Breast epithelium (tissue), 4 donors: Measurements from ENCODE around the gene FBL. TPM values are rescaled to one million over a fixed set of nuclear protein-coding genes. Genes with fewer than 3 reads are reported as not detected.

Experiments
- DNase-seq, 2 donors: peaks; one replicate each; pipeline ENCODE4 v3.0.0-alpha.2; 2019; ENCODE audit warnings: low spot score in 2 of 2
- H3K27ac ChIP-seq, 2 donors: fragments of 200-600 bp; sonication (generic) in 1 of 2; one replicate each; pipeline ENCODE4 v1.5.1; 2016 to 2019; ENCODE audit warnings: mild to moderate bottlenecking in 1 of 2
- H3K27me3 ChIP-seq, 2 donors: fragments of 200-600 bp; sonication (generic) in 1 of 2; one replicate each; pipeline versions ENCODE4 v1.5.1 to v1.6.0; 2017 to 2019; ENCODE audit warnings: control low read depth in 1 of 2, mild to moderate bottlenecking in 1 of 2
- H3K36me3 ChIP-seq: fragments of 200-600 bp; one replicate; pipeline ENCODE4 v1.5.1; 2019
- H3K4me1 ChIP-seq, 2 donors: fragments of 200-600 bp; sonication (generic); one replicate each; pipeline ENCODE4 v1.5.1; 2016 to 2019; ENCODE audit warnings: control low read depth in 1 of 2
- H3K4me3 ChIP-seq, 3 donors: fragments of 200-600 bp; sonication (generic); 1 replicate in 2 of 3; 2 replicates in 1 of 3; pipeline ENCODE4 v1.5.1; 2016 to 2019; ENCODE audit warnings: mild to moderate bottlenecking in 3 of 3, moderate library complexity in 2 of 3
- H3K9me3 ChIP-seq, 2 donors: fragments of 200-600 bp; sonication (generic) in 1 of 2; one replicate each; pipeline ENCODE4 v1.5.1; 2016 to 2019; ENCODE audit warnings: control low read depth in 1 of 2
- POLR2A ChIP-seq: fragments of 450-650 bp; IDR thresholded peaks from one replicate; pipeline ENCODE4 v1.6.1; 2016; ENCODE audit warnings: antibody characterized with exemption, mild to moderate bottlenecking, moderate library complexity
- POLR2AphosphoS5 ChIP-seq, 3 donors: sonication (generic); formaldehyde crosslinking; IDR thresholded peaks; one replicate each; pipeline ENCODE4 v1.6.1; 2017; ENCODE audit warnings: antibody characterized with exemption in 3 of 3
- intact Hi-C: fragments of 100-400 bp; cut with DNase I; formaldehyde crosslinking; loops from one replicate; pipeline ENCODE4 v1.15.1; 2023; ENCODE audit warnings: low total_unique reads
- total RNA-seq, 3 donors: library from RNA; depleted of rRNA; stranded (reverse); fragments of >200 nt; gene quantifications; one replicate each; pipeline ENCODE4 v1.1.0, GENCODE V29; 2016
- TF ChIP-seq, protein P1 (sequence below), 3 donors: fragments of 450-650 bp; IDR thresholded peaks; one replicate each; pipeline ENCODE4 v1.5.1; 2016 to 2017; ENCODE audit warnings: antibody characterized with exemption in 3 of 3, mild to moderate bottlenecking in 3 of 3, moderate library complexity in 3 of 3

Gene FBL
- total RNA-seq, 3 donors from 2014 or later: 111 to 217 (median 145) TPM

DNA sequence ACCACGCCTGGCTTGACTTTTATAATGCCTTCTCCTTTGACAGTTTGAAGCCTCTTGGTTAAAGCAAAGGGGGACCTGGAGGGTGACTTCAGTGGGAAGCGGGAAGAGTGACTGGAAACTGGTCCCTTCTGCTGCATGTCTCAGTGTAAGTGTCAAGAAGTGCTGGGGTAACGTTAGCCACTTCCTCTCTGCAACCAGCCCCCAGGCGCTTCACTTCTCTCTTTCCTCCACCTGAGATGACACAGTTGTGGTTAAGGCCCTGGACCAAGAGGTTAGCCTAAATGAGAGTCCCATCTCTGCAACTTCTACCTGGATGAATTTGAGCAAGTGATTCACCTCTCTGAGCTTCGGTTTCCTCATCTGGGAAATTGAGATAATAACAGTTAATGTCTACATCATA lies 51.2 kb downstream of the FBL start:
- Histone ChIP-seq H3K4me1 (no peaks in the 10 kb centered on the region), H3K9me3 (no peaks in the 10 kb centered on the region), H3K4me3 (no peak overlapping the region), H3K27ac (no peak overlapping the region), H3K27me3 (peaks cover 0 to 4% of the 10 kb centered on the region in 2 donors), H3K36me3 (no peaks in the 10 kb centered on the region)
- DNase-seq: no peak
- intact Hi-C loops: no loop called here
- TF ChIP-seq POLR2AphosphoS5 (IDR thresholded peaks at IDR 0.05): no peak

DNA sequence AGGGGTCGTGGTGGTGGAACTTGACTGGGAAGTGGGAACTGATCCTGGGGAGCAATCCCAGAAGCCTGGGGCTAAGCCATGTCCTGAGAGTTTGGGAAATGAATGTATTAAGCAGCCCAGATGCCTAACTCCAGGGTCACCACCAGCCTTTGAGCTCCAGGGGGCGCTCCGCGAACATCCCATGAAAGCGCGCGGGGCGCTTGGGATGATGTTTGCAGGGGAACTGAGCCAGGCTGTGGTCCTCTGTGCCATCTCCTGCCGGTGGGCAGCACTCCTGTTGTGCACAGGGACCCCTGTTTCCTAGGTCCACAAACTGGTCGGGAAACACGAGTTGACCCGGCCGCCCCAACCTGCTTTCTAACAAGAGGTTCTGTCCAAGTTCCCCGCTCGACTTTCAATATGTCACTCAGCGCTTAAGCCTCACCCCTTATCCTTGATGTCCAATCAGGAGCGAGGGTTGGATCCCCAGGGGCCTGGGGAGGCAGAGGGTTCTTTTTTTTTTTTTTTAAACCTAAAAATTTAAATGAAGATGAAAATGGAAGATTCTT lies 53.1 kb downstream of the FBL start:
- no peaks in the 10 kb centered on the region for H3K36me3 ChIP-seq
- H3K9me3 ChIP-seq: peaks cover 0 to 7% of the 10 kb centered on the region in 2 donors
- TF ChIP-seq POLR2AphosphoS5 (IDR thresholded peaks at IDR 0.05): peak in 1 of 3 donors; percentile 12
- TF ChIP-seq POLR2A: no peak
- TF ChIP-seq, protein P1, sequence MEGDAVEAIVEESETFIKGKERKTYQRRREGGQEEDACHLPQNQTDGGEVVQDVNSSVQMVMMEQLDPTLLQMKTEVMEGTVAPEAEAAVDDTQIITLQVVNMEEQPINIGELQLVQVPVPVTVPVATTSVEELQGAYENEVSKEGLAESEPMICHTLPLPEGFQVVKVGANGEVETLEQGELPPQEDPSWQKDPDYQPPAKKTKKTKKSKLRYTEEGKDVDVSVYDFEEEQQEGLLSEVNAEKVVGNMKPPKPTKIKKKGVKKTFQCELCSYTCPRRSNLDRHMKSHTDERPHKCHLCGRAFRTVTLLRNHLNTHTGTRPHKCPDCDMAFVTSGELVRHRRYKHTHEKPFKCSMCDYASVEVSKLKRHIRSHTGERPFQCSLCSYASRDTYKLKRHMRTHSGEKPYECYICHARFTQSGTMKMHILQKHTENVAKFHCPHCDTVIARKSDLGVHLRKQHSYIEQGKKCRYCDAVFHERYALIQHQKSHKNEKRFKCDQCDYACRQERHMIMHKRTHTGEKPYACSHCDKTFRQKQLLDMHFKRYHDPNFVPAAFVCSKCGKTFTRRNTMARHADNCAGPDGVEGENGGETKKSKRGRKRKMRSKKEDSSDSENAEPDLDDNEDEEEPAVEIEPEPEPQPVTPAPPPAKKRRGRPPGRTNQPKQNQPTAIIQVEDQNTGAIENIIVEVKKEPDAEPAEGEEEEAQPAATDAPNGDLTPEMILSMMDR (IDR thresholded peaks at IDR 0.05): peak; percentile 50 to 90 (median 80)
- peak; percentile 44 to 69 for DNase-seq
- peaks cover 0 to 4% of the 10 kb centered on the region in 2 donors for H3K27me3 ChIP-seq
- H3K4me3 ChIP-seq: peak overlapping the region; percentile 31 to 61 (median 49)
- no peaks in the 10 kb centered on the region for H3K4me1 ChIP-seq
- intact Hi-C loops: no loop called here
- H3K27ac ChIP-seq: no peak overlapping the region

DNA sequence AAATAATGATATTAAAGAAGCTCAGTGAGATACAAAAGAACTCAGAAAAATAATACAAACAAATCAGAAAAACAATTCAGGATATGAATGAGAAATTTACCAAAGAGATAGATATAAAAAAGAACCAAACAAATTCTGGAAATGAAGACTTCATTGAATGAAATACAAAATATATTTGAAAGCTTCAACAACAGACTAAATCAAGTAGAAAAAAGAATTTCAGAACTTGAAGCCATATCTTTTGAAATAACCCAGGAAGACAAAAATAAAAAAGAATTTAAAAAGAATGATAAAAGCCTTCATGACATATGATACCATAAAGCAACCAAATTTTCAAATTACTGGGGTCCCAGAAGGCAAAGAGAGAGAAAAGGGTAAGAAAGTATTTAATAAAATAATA lies 57.9 kb downstream of the FBL start:
- H3K4me1 ChIP-seq: no peaks in the 10 kb centered on the region
- H3K27me3 ChIP-seq: peaks cover 0 to 11% of the 10 kb centered on the region in 2 donors
- TF ChIP-seq POLR2AphosphoS5 (IDR thresholded peaks at IDR 0.05) (no peak), POLR2A (no peak)
- TF ChIP-seq, protein P1 (IDR thresholded peaks at IDR 0.05): no peak
- no peak for DNase-seq
- no peak overlapping the region for H3K4me3 ChIP-seq
- H3K27ac ChIP-seq: no peak overlapping the region
- H3K9me3 ChIP-seq: peaks cover 9 to 16% of the 10 kb centered on the region in 2 donors
- H3K36me3 ChIP-seq: no peaks in the 10 kb centered on the region
- intact Hi-C loops: loop anchor here (5.0 kb wide), 1 partner anchor 384 kb away; no protein-coding TSS in a partner anchor

Other genes with a start within 250 kb of the FBL start
- gene LGALS13, start 243.9 kb downstream of the FBL start, total RNA-seq: not detected
- gene LGALS16, start 190.5 kb downstream of the FBL start, total RNA-seq: not detected
- not detected for gene LGALS14, start 141.9 kb downstream of the FBL start, total RNA-seq
- not detected for gene CLC, start 108.3 kb downstream of the FBL start, total RNA-seq
- not detected for gene LEUTX, start 67.5 kb downstream of the FBL start, total RNA-seq
- gene DYRK1B, start 12.2 kb downstream of the FBL start, total RNA-seq: 10 to 100 TPM in 1 of 3 donors, 1 to 10 TPM in 2; 6.2 to 12.1 (median 7.0) TPM
- gene FCGBP, start 88.3 kb upstream of the FBL start, total RNA-seq: 10 to 100 TPM; 25.9 to 77.3 (median 28.2) TPM
- 10 to 100 TPM; 61.4 to 71.0 (median 70.8) TPM for gene PSMC4, start 124.8 kb upstream of the FBL start, total RNA-seq
- gene ZNF546, start 150.7 kb upstream of the FBL start, total RNA-seq: 1 to 10 TPM; 4.3 to 9.7 (median 8.8) TPM
- gene ZNF780B, start 209.9 kb upstream of the FBL start, total RNA-seq: 10 to 100 TPM; 12.5 to 30.4 (median 28.8) TPM
- 10 to 100 TPM in 2 of 3 donors, 1 to 10 TPM in 1; 6.2 to 26.8 (median 14.4) TPM for gene ZNF780A, start 244.6 kb upstream of the FBL start, total RNA-seq